COLO668 (cell line): ENCODE data around the gene RNF13.
"Not testable (repeated sequence)": the region's sequence is repeated elsewhere in the genome, so short reads cannot be mapped to it uniquely, and the experiment has no call there.

Experiments used
- DNase-seq: peaks from one replicate; lab custom pipeline; 2025; ENCODE audit not compliant: unreplicated experiment; lab: John Stamatoyannopoulos, UW

Gene RNF13

DNA sequence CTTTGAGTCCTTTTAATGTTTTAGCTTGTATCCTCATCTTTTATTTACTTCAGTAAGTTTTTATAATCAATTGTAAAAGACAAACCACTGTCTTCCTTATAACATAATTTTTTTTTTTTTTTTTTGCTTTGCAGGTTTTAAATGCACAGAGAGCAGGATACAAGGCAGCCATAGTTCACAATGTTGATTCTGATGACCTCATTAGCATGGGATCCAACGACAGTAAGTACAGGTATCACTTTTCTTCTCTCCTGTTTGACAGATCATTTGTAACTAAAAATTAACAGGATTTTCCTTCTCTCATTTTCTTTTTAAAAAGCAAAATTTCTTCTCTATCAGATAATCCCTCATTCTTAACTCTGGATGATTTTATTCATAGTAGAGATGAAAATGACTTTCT is 82.3 kb downstream of the RNF13 start:
- DNase-seq: no peak

DNA sequence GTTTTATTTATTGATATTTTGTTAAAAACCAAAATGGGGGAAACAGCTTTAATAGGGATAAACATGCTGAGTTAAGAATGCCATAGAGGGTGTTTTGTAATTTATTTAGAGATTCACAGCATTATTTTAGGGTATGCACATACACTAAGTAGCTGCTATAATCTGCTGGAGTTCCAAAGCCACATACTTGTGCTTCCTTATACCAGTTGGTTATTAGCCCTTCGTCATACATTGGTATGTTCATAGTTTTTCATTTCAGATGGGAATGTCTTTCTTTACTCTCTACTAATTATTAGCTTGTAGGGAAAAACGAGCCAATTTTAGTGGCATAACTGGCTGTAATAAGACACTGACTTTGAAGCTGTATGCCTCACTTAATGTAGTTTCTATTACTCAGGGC is 82.8 kb downstream of the RNF13 start:
- no peak for DNase-seq

DNA sequence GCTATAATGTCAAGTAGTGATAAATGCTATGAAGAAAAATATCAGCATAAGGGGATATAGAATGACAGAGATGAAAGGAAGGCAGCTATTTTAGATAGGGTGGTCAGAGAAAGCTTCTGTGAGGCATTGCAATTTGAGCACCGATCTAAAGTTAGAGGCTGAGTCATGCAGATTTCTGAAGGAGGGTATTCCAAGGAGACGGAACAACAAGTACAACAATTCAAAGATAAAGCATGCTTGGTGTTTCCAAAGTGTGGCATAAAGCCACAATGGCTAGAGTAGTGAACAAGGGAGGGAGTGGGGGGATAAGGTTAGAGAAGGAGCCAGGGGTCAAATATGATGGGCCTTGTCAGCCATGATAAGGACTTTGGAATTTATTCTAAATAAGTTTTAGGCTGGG is 85.8 kb downstream of the RNF13 start:
- no peak for DNase-seq

DNA sequence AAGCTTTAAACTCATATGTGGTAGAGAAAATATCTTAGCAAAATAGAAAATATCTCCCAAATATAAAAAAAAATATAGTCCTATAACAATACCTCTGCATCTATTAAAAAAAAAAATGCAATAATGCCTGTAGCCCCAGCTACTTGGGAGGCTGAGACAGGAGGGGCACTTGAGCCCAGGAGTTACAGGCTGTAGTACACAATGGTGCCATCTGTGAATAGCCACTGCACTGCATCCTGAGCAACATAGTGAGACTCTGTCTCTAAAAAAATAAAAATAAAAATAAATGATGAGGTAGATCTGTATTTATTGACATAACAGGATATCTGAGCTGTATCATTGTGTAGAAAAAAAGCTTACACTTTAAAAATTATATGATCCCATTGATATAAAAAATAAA is 87.3 kb downstream of the RNF13 start:
- DNase-seq: no peak

DNA sequence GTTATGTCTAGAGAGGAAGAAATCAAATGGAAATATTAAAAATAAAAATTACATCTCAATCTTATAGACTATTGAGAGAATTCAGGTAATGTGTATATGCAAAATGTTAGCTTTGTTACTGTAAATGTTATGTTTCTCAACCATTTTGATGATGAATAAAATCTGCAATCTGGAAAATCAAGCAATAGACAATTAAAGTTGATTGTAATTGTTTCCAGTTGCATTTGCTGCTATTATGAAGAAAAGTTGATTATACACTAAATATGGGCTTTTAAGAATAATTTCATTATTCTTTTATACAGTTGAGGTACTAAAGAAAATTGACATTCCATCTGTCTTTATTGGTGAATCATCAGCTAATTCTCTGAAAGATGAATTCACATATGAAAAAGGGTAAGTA is 88.8 kb downstream of the RNF13 start:
- DNase-seq: no peak

DNA sequence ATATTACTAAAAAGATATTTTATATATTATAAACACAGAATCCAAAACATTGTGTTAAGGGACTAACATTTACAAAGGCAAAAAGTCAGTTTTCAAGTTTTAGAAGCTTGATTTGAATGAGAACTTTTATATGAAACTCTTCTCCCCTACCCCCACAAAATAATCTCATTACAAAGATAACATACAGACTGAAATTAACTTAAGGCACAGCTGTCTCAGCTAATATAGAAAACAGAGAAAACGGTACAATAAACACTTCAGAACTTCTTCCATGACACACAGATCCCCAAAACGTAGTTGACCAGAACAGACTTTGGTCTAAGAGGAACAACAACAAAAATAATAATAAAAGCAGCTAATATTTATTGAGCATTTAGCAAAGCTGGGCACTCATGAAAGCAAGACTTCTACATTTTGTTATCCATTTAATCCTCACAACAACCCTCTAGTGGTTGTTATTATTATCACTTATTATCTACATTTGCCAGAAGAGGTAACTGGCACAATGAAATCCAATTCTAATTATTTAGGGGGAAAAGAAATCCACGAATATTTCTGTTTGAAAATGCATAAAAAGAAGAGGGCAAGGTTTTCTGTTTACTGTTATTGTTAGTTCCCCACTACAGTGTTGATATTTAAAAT is 89.6 kb downstream of the RNF13 start:
- DNase-seq: no peak

DNA sequence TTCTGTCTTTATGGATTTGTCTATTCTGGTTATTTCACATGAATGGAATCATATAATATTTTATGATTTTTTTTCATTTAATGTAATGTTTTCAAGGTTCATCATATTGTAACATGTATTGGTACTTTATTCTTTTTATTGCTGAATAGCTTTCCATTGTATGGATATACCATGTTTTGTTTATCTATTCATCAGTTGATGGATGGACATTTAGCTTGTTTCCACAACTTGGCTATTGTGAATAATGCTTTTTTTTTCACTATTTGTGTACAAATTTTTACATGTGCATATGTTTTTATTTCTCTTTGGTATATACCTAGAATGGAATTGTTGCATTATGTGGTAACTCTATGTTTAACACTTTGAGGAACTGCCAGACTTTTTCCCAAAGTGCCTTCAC is 93.0 kb downstream of the RNF13 start:
- no peak for DNase-seq

DNA sequence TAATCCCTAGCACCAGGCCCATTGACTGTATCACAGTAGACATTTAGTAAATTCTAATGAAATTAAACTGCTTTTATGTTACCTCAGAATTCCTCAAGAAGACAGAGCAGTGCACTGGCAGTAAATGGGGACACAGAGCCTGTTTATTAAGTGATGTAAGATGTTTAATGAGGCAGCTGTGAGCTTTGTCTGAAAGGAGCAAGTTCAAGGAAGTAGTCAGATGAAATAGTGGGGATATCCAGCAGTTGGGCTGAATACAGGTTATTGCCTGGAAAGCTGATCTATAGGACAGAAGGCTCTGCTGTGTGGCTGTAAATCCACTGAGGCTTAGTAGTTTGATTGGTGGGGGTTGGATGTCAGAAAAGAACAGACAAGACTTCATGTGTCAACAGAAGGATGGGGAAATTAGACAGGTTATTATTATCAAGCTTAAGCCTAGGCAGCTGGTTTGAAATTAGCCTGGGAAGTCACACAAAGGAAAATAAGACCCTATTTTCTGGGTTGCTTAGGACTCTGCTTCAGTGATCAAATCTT is 95.5 kb downstream of the RNF13 start:
- DNase-seq: no peak

DNA sequence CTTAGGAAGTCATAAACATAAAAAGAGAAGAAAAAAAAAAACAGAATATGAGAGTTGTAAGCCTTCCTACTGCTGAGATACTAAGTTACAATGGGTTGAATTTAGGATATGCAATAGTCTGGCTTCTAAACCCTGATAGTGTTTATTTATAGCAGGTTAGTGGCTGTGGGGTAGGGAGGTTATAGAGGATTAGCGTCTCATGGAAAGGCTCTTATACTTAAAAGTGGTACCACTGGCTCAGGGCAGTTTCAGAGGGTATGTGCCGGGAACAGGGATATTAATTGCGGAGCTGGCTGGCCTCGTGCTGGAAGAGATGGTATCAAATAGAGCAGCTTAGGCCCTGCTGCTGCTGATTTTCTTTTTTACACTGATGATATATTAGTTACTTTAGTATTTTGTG is 96.9 kb downstream of the RNF13 start:
- DNase-seq: no peak

DNA sequence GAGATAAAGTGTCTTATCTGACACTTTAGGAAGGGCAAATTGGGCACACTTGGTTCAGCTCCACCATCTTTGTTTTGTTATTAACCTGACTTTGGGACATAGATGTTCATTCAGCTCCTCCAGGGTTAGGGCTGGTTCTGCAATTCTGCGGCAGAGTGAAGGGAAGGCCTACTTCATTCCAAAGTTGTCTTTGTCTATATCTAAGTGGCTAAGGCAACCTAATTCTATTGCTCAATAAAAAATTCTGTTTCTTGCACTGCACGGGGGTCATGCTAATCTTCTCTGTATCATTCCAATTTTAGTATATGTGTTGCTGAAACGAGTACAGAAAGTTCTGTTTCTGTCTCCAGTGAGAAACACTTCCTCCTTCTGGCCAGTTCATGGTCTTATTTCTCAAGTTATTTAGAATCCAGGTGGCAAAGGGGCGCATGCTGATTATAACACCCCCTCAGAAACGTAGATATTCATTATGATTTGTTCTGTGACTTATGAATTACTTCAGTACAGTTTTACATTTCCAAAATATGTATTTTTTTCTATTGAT is 104.2 kb downstream of the RNF13 start:
- DNase-seq: no peak

DNA sequence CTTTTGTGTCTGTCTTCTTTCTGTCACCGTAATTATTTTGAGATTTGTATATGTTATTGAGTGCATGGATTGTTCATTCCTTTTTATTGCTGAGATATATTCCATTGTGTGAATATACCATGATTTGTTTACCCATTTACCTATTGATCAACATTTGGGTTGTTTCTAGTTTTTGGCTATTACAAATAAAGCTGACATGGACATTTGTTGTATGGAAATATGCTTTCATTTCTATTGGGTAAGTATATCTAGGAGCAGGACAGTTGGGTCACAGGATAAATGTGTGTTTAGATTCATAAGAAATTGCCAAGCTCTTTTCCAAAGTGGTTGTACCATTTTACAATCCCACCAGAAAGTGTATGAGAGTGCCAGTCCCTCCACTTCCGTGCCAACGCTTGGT is 106.5 kb downstream of the RNF13 start:
- no peak for DNase-seq

DNA sequence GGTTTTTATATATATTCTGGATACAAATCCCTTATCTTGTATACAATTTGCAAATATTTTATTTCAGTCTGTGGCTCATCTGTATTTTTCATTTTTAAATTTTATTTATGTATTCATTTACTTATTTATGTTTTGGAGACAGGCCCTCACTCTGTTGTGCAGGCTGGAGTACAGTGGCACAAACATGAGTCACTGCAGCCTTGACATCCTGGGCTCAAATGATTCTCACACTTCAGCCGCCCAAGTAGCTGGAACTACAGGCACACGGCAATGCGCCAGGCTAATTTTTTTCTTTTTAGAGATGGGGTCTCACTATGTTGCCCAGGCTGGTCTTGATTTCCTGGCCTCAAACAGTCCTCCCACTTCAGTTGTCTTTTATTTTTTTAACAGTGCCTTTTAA is 107.1 kb downstream of the RNF13 start:
- DNase-seq: no peak

DNA sequence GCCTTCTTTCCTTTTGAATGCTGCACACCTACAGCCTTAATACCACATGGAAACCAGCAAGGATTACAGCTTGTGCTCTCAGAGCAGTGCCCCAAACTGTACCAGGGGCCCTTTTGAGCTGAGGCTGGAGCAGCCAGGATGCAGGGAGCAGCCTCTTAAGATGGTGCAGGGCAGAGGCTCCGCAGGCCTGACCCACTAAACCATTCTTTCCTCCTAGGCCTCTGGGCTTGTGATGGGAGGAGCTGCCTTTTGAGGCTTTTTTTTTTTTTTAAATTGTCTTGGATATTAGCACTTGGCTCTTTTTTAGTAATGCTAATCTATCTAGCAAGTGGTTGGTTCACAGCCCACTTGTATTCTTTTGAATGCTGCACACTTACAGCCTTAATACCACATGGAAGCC is 120.0 kb downstream of the RNF13 start:
- DNase-seq: no peak

DNA sequence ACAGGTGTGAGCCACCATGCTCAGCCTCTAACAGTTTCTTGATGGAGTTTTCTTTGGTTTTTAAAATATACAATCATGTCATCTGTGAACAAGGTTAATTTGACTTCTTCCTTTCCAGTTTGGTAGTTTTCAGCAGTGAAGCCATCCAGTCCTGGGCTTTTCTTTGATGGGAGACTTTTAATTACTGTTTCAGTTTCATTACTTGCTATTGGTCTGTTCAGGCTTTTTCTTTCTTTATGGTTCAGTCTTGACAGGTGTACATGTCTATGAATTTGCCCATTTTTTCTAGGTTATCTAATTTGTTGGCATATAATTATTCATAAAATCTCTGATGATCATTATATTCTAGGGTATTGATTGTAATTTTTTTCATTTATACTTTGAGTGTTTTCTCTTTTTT is 120.8 kb downstream of the RNF13 start:
- no peak for DNase-seq

DNA sequence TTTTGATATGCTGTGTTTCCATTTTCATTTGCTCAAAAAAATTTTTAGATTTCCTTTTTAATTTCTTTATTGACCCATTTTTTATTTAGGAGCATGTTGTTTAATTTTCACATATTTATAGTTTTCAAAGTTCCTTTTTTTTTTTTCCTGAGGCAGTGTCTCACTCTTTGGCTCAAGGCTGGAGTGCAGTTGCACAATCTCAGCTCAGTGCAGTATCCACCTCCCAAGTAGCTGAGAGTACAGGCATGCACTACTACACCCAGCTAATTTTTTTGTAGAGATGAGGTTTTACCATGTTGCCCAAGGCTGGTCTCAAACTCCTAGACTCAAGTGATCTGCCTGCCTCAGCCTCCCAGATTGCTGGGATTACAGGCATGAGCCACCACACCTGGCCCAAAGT is 121.5 kb downstream of the RNF13 start:
- DNase-seq: no peak

DNA sequence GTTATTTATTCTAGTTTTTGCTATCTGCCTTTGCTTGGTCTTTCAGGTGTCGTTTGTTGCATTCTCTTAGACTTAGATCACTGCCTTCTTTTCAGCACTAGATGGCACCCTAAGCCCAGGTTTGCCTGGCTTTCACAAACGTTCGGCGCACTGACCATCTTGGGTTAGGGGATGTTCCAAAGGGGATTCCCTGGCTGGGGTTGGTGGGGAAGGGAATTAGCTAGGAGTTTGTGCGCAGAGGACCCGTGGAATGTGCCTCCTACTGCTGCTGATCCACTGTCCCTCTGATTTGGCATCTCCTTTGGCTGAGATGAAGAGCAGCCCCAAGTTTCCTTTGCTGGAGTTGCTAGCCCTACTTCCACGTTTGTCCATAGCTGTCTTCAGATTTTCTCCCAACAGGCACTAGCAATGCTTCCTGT is 123.8 kb downstream of the RNF13 start:
- DNase-seq: peak; percentile 10

DNA sequence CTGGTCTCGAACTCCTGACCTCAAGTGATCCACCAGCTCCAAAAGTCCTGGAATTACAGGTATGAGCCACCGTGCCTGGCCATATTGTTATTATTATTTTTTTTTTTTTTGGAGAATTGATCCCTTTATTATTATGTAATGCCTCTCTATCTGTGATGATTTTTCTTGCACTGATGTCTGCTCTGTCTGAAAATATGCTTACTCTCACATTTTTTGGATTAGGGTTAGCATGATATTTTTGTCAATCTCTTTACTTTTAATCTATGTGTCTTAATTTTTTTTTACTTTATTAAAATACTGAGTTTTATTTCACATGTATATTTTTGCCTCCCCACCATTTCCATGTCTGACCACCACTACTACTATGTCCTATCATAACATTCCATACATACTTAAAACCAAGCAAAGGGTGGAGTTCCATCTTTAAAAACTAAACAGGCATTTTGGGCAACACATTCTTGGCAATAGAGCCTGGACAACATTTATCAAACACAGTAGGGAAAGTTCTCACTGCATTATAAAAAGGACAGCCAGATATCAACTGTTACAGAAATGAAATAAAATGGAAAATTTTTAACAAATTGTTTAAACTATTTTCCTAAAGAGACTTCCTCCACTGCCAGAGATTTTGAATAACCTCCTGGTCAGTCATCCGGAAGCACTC is 125.5 kb downstream of the RNF13 start:
- not testable (repeated sequence) for DNase-seq

DNA sequence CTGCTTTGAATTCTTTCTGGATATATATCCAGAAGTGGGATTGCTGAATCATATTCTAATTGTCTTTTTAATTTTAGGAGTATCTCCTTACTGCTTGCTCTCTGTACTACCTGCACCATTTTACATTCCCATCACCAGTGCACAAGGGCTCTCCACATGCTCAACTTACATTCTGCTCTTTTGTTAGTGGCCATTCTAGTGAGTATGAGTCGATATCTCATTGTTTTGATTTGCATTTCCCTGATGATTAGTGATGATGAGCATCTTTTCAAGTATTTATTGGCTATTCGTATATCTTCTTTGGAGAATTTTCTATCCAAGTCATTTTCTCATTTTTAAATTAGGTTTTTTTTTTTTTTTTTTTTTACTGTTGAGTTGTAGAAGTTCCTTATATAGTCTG is 128.2 kb downstream of the RNF13 start:
- DNase-seq: no peak

DNA sequence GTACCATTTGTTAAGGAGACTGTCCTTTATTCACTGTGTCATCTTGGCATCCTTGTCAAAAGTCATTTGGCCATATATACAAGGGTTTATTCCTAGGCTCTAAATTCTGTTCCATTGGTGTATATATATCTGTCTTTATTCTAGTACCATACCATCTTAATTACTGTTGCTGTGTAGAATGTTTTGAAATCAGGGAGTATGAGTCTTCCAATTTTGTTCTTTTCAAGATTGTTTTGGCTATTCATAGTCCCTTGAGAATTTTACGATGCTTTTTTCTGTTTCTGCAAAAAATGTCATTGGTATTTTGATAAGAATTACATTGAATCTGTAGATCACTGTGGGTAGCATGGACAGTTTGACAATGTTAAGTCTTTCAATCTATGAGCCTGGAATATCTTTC is 128.9 kb downstream of the RNF13 start:
- no peak for DNase-seq

DNA sequence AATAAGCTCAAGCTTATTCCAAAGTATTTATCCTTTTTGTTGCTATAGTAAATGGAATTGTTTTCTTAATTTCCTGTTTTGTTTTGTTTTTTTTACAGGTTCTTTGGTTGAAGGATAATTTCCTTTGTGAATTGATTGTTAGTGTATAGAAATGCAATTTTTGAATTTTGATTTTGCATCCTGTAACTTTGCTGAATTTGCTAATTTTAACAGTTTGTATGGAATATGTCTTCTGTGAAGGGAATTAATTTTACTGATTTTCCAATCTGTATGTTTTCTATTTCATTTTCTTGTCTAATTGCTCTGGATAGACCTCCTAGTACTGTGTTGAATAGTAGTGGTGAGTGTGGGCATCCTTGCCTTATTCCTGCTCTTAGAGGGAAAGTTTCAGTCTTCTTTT is 129.4 kb downstream of the RNF13 start:
- no peak for DNase-seq

DNA sequence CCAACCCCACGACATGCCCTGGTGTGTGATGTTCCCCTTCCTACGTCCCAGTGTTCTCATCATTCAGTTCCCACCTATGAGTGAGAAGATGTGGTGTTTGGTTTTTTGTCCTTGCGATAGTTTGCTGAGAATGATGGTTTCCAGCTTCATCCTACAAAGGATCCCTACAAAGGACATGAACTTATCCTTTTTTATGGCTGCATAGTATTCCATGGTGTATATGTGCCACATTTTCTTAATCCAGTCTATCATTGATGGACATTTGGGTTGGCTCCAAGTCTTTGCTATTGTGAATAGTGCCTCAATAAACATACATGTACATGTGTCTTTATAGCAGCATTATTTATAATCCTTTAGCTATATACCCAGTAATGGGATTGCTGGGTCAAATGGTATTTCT is 131.0 kb downstream of the RNF13 start:
- DNase-seq: not testable (repeated sequence)

DNA sequence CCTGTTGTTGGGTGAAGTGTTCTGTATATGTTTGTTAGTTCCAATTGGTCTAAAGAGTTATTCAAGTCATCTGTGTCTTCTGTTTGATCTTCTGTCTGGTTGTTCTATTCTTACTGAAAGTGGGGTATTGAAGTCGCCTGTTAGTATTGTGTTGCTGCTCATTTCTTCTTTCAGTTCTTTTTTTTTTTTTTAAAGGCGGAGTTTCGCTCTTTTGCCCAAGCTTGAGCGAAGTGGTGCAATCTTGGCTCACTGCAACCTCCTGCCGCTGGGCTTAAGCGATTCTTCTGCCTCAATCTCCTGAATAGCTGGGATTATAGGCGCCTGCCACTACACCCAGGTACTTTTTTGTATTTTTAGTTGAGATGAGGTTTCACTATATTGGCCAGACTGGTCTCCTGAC is 134.2 kb downstream of the RNF13 start:
- DNase-seq: no peak

DNA sequence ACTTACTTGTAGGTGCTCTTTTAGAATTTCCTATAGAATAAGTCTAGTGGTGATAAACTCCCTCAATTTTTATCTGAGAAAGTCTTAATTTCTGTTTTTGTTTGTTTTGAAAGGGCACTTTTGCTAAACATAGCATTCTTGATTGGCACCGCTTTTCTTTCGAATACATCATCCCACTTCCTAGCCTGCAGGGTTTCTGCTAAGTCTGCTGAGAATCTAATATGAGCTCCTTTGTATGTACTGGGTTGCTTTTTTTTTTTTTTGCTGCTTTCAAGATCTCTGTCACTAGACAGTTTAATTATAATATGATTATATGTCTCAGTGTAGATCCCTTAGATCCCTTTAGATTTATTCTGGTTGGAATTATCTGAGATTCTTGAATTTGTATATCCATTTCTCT is 136.2 kb downstream of the RNF13 start:
- no peak for DNase-seq
